ENCODE results near the gene EIF2AK3. TPM values are rescaled to one million over a fixed set of nuclear protein-coding genes. Genes with fewer than 3 reads are reported as not detected.

Gene EIF2AK3
- total and polyA plus RNA-seq, 10 of the 15 experiments (the other 5 are each of a cell fraction or from before 2014, with no cell fraction given) = 5.0 to 44.7 (median 22.4) TPM

GRCh38 chr2:88600038-88600465 is 27.2 kb downstream of the EIF2AK3 start (continued):
- TF ChIP-seq CBX3 (IDR thresholded peaks at IDR 0.05; ENCODE audit: borderline replicate concordance, low read depth) (no peak), SRF (IDR thresholded peaks at IDR 0.05; ENCODE audit: low read depth in 2 of 2, low read length in 2 of 2) (0 out of 4 replicates have a peak, but pooled peaks of 1 of the 2 experiments have one; percentile 63), RFX5 (IDR thresholded peaks at IDR 0.05; ENCODE audit: low read depth, low read length) (0 out of 2 replicates have a peak, but pooled peaks have one; percentile 40), ATF3 (IDR thresholded peaks at IDR 0.05; ENCODE audit: borderline replicate concordance, extremely low read depth, low read depth, low read length) (no peak), CEBPB (IDR thresholded peaks at IDR 0.05; ENCODE audit: borderline replicate concordance in 1 of 2, low read depth in 2 of 2, low read length in 2 of 2) (peak in 1 of 2 experiments; percentile 89; a peak in 1 of 4 replicates), CHD1 (IDR thresholded peaks at IDR 0.05; ENCODE audit: low read depth, low read length) (no peak), MYB (IDR thresholded peaks at IDR 0.05; ENCODE audit: borderline replicate concordance, low read depth, low read length) (no peak), IRF3 (IDR thresholded peaks at IDR 0.05) (no peak), SMC3 (IDR thresholded peaks at IDR 0.05; ENCODE audit: borderline replicate concordance, low read length) (no peak), BCLAF1 (IDR thresholded peaks at IDR 0.05) (no peak), BHLHE40 (IDR thresholded peaks at IDR 0.05; ENCODE audit: borderline replicate concordance in 1 of 2, low read depth in 2 of 2, low read length in 1 of 2) (peak; percentile 84 to 86), BCL3 (IDR thresholded peaks at IDR 0.05; ENCODE audit: borderline replicate concordance, insufficient read depth, low read depth, low read length, poor library complexity, severe bottlenecking) (peak; percentile 68), ZNF207 (IDR thresholded peaks at IDR 0.05; ENCODE audit: borderline replicate concordance) (no peak), MLLT1 (IDR thresholded peaks at IDR 0.05) (peak; percentile 75; the same call in 1 of the 2 replicates), EED (IDR thresholded peaks at IDR 0.05; ENCODE audit: low read depth) (peak; percentile 75; the same call in 1 of the 2 replicates), NRF1 (conservative IDR thresholded peaks at IDR 0.05; ENCODE audit: low read depth, low read length) (no peak), SUPT20H (IDR thresholded peaks at IDR 0.05; ENCODE audit: borderline replicate concordance, control insufficient read depth, low read depth, low read length) (no peak), TCF12 (IDR thresholded peaks at IDR 0.05; ENCODE audit: low read depth, low read length) (peak; percentile 73; the same call in 1 of the 2 replicates), ZBED1 (IDR thresholded peaks at IDR 0.05; ENCODE audit: borderline replicate concordance) (peak; percentile 95), RELA (IDR thresholded peaks at IDR 0.05; ENCODE audit: borderline replicate concordance, partially characterized antibody) (no peak)
